ENCODE results near the gene SEMA3D. TPM values are rescaled to one million over a fixed set of nuclear protein-coding genes. Genes with fewer than 3 reads are reported as not detected.

SEMA3D gene
- total RNA-seq, 1 donor from 2014 or later, result 4.5 TPM

- no peaks in the 10 kb centered on the region for H3K36me3 ChIP-seq
- no peaks in the 10 kb centered on the region for H3K4me1 ChIP-seq
- no peaks in the 10 kb centered on the region for H3K27me3 ChIP-seq
- no peak overlapping the region for H3K27ac ChIP-seq
- TF ChIP-seq CTCF (IDR thresholded peaks at IDR 0.05), result no peak
- DNase-seq (ENCODE audit: low spot score in 2 of 2), result no peak
- no peaks in the 10 kb centered on the region for H3K9me3 ChIP-seq
- intact Hi-C loops (cut with DNase I), result no loop called here
- no peak overlapping the region for H3K4me3 ChIP-seq
These were observed 237.8 kb downstream of the SEMA3D start for GRCh38 chr7:84949067-84949466.

DNA sequence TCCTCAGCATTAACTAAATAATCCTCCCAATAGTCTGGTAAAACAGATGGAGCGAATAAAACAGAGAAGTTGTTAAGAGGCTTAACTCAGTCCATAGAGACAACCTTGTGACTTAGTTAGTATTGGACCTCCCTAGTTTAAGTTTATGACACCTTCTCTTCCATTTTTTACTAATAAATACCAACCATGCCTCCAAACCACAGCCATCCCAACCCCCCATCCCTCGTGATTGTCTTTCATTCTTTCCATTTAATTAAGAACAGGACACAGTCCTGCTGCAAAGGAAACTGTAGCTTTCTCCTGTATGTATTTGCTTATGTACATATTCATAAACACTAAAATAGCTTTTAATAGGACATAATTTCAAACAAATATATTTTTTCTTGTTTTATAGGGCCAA, 238.2 kb downstream of the SEMA3D start:
- no peak for TF ChIP-seq CTCF (IDR thresholded peaks at IDR 0.05)
- Histone ChIP-seq H3K36me3 (no peaks in the 10 kb centered on the region), H3K9me3 (no peaks in the 10 kb centered on the region), H3K4me1 (no peaks in the 10 kb centered on the region), H3K27ac (no peak overlapping the region), H3K4me3 (no peak overlapping the region), H3K27me3 (no peaks in the 10 kb centered on the region)
- no peak for DNase-seq (ENCODE audit: low spot score in 2 of 2)
- intact Hi-C loops (cut with DNase I), result no loop called here

- Histone ChIP-seq H3K36me3 (no peaks in the 10 kb centered on the region), H3K4me1 (peaks cover 0 to 4% of the 10 kb centered on the region in 2 donors), H3K9me3 (no peaks in the 10 kb centered on the region), H3K27ac (no peak overlapping the region), H3K27me3 (no peaks in the 10 kb centered on the region), H3K4me3 (no peak overlapping the region)
- DNase-seq (ENCODE audit: low spot score in 2 of 2), result no peak
- intact Hi-C loops (cut with DNase I), result no loop called here
- no peak for TF ChIP-seq CTCF (IDR thresholded peaks at IDR 0.05)
These were observed 240.3 kb downstream of the SEMA3D start for GRCh38 chr7:84946549-84946948.
